ENCODE results near the gene PCSK7. TPM values are rescaled to one million over a fixed set of nuclear protein-coding genes. Genes with fewer than 3 reads are reported as not detected.

The PCSK7 gene
- total RNA-seq, 1 experiment from 2014 or later, result 43.6 TPM

GRCh38 chr11:117189191-117189940, 42.5 kb downstream of the PCSK7 start:
- no peak for TF ChIP-seq CTCF (conservative IDR thresholded peaks at IDR 0.05; ENCODE audit: low read depth, low read length)
- Histone ChIP-seq H3K27ac (ENCODE audit: low read length) (no peak overlapping the region), H3K9me2 (replicated peaks; ENCODE audit: low read length) (no peaks in the 10 kb centered on the region), H3K9me3 (ENCODE audit: low read length) (no peaks in the 10 kb centered on the region), H4K20me1 (ENCODE audit: low read length) (no peaks in the 10 kb centered on the region), H3K4me3 (ENCODE audit: low read length) (no peak overlapping the region), H3K27me3 (ENCODE audit: low read length) (no peaks in the 10 kb centered on the region), H3K36me3 (ENCODE audit: low read depth, low read length) (no peaks in the 10 kb centered on the region), H2AFZ (ENCODE audit: low read length) (no peak overlapping the region), H3K4me2 (ENCODE audit: low read length) (no peak overlapping the region), H3K79me2 (ENCODE audit: low read length) (no peaks in the 10 kb centered on the region), H3K9ac (ENCODE audit: low read length) (no peak overlapping the region), H3K4me1 (ENCODE audit: insufficient read depth, low read length) (peaks cover 17% of the 10 kb centered on the region), H3F3A (ENCODE audit: low read length, unreplicated experiment) (no peaks in the 10 kb centered on the region)
- ChIA-PET POLR2A (ENCODE audit: unreplicated experiment) (no interaction called here), CTCF (no interaction called here)
- BruUV-seq (replicated peaks), result no TSS peak
- intact Hi-C loops (cut with micrococcal nuclease), result no loop called here
- ATAC-seq (no peak), DNase-seq (no peak)

- H3K9me3 ChIP-seq (ENCODE audit: low read length), result no peaks in the 10 kb centered on the region
- no peak overlapping the region for H2AFZ ChIP-seq (ENCODE audit: low read length)
- H3K27ac ChIP-seq (ENCODE audit: low read length), result no peak overlapping the region
- H3K27me3 ChIP-seq (ENCODE audit: low read length), result no peaks in the 10 kb centered on the region
- ATAC-seq (no peak), DNase-seq (no peak)
- no peaks in the 10 kb centered on the region for H4K20me1 ChIP-seq (ENCODE audit: low read length)
- no peak overlapping the region for H3K9ac ChIP-seq (ENCODE audit: low read length)
- H3K4me1 ChIP-seq (ENCODE audit: insufficient read depth, low read length), result peaks cover 24% of the 10 kb centered on the region
- no TSS peak for BruUV-seq (replicated peaks)
- H3K4me3 ChIP-seq (ENCODE audit: low read length), result no peak overlapping the region
- H3K9me2 ChIP-seq (replicated peaks; ENCODE audit: low read length), result no peaks in the 10 kb centered on the region
- TF ChIP-seq CTCF (conservative IDR thresholded peaks at IDR 0.05; ENCODE audit: low read depth, low read length) (no peak), EZH2phosphoT487 (IDR thresholded peaks at IDR 0.05; ENCODE audit: borderline replicate concordance, low read length) (no peak)
- ChIA-PET CTCF (no interaction called here), POLR2A (ENCODE audit: unreplicated experiment) (no interaction called here)
- intact Hi-C loops (cut with micrococcal nuclease), result no loop called here
- H3K4me2 ChIP-seq (ENCODE audit: low read length), result no peak overlapping the region
- H3K36me3 ChIP-seq (ENCODE audit: low read depth, low read length), result no peaks in the 10 kb centered on the region
- H3F3A ChIP-seq (ENCODE audit: low read length, unreplicated experiment), result no peaks in the 10 kb centered on the region
- no peaks in the 10 kb centered on the region for H3K79me2 ChIP-seq (ENCODE audit: low read length)
These were observed 43.2 kb downstream of the PCSK7 start for GRCh38 chr11:117188620-117189081.

- no peak for TF ChIP-seq CTCF (conservative IDR thresholded peaks at IDR 0.05; ENCODE audit: low read depth, low read length)
- no peak for TF ChIP-seq EZH2 (IDR thresholded peaks at IDR 0.05; ENCODE audit: low read length, unreplicated experiment)
- TF ChIP-seq EZH2phosphoT487 (IDR thresholded peaks at IDR 0.05; ENCODE audit: borderline replicate concordance, low read length), result no peak
- Histone ChIP-seq H3K4me3 (ENCODE audit: low read length) (no peak overlapping the region), H4K20me1 (ENCODE audit: low read length) (no peaks in the 10 kb centered on the region), H2AFZ (ENCODE audit: low read length) (no peak overlapping the region), H3K36me3 (ENCODE audit: low read depth, low read length) (no peaks in the 10 kb centered on the region), H3K4me1 (ENCODE audit: insufficient read depth, low read length) (peaks cover 25% of the 10 kb centered on the region), H3K27me3 (ENCODE audit: low read length) (no peaks in the 10 kb centered on the region), H3K4me2 (ENCODE audit: low read length) (no peak overlapping the region), H3K9me3 (ENCODE audit: low read length) (no peaks in the 10 kb centered on the region), H3F3A (ENCODE audit: low read length, unreplicated experiment) (no peaks in the 10 kb centered on the region), H3K79me2 (ENCODE audit: low read length) (no peaks in the 10 kb centered on the region), H3K9me2 (replicated peaks; ENCODE audit: low read length) (no peaks in the 10 kb centered on the region), H3K9ac (ENCODE audit: low read length) (no peak overlapping the region), H3K27ac (ENCODE audit: low read length) (no peak overlapping the region)
- intact Hi-C loops (cut with micrococcal nuclease), result no loop called here
- POLR2A ChIA-PET (ENCODE audit: unreplicated experiment), result no interaction called here
- CTCF ChIA-PET, result no interaction called here
- DNase-seq (no peak), ATAC-seq (no peak)
- BruUV-seq (replicated peaks), result no TSS peak
These were observed 43.9 kb downstream of the PCSK7 start for GRCh38 chr11:117187799-117188481.
